OCI-LY1 (cell line): ENCODE measurements around the gene ASCL5.

ENCODE experiments used
- H2AFZ ChIP-seq: fragments of 200-600 bp; sonication (generic), shearing (Covaris generic); 2 replicates; pipeline ENCODE4 v1.6.0; 2014; ENCODE audit warnings: antibody characterized with exemption, mild to moderate bottlenecking, low read length
- H3F3A ChIP-seq: fragments of 200-600 bp; sonication (generic), shearing (Covaris generic); 2 replicates; pipeline ENCODE4 v1.6.0; 2014; ENCODE audit warnings: mild to moderate bottlenecking, antibody characterized with exemption, low read length, moderate library complexity; ENCODE audit not compliant: insufficient read depth
- H3K27ac ChIP-seq: fragments of 200-600 bp; sonication (generic); 2 replicates; pipeline ENCODE4 v1.5.1; 2014; ENCODE audit warnings: low read length, mixed run types, mild to moderate bottlenecking, low read depth; ENCODE audit not compliant: poor library complexity, severe bottlenecking
- H3K27me3 ChIP-seq: fragments of 200-600 bp; sonication (generic); 2 replicates; pipeline ENCODE4 v1.6.0; 2014; ENCODE audit warnings: antibody characterized with exemption, mild to moderate bottlenecking, low read length, moderate library complexity; ENCODE audit not compliant: insufficient read depth
- H3K36me3 ChIP-seq: fragments of 200-600 bp; sonication (generic); 2 replicates; pipeline ENCODE4 v1.6.1; 2014; ENCODE audit warnings: mild to moderate bottlenecking, antibody characterized with exemption, low read length, moderate library complexity, mixed read lengths; ENCODE audit not compliant: insufficient read depth
- H3K4me1 ChIP-seq: fragments of 200-600 bp; sonication (generic); 2 replicates; pipeline ENCODE4 v1.5.1; 2014; ENCODE audit warnings: mild to moderate bottlenecking, low read length, moderate library complexity; ENCODE audit not compliant: insufficient read depth, severe bottlenecking
- H3K4me2 ChIP-seq: fragments of 200-600 bp; sonication (generic), shearing (Covaris generic); 2 replicates; pipeline ENCODE4 v1.6.1; 2014; ENCODE audit warnings: low read length
- H3K4me3 ChIP-seq: fragments of 200-600 bp; sonication (generic); 2 replicates; pipeline ENCODE4 v1.5.1; 2014; ENCODE audit warnings: low read length, low read depth, mild to moderate bottlenecking, mixed read lengths; ENCODE audit not compliant: poor library complexity, severe bottlenecking
- H3K79me2 ChIP-seq: fragments of 200-600 bp; shearing (Covaris generic); 2 replicates; pipeline ENCODE4 v1.6.1; 2016; ENCODE audit warnings: mixed run types, low read length, mixed read lengths; ENCODE audit not compliant: insufficient read depth
- H3K9ac ChIP-seq: fragments of 200-600 bp; sonication (generic), shearing (Covaris generic); 2 replicates; pipeline ENCODE4 v1.6.1; 2014; ENCODE audit warnings: mild to moderate bottlenecking, low read length, mixed read lengths
- H3K9me2 ChIP-seq: fragments of 200-600 bp; sonication (generic), shearing (Covaris generic); 2 replicates; pipeline ENCODE4 v1.6.1; 2014; ENCODE audit warnings: low read depth, mild to moderate bottlenecking, low read length, mixed read lengths
- H3K9me3 ChIP-seq: fragments of 200-600 bp; shearing (Covaris generic); 2 replicates; pipeline ENCODE4 v1.6.1; 2014; ENCODE audit warnings: low read length, mixed read lengths
- H4K20me1 ChIP-seq: fragments of 200-600 bp; sonication (generic), shearing (Covaris generic); 2 replicates; pipeline ENCODE4 v1.6.0; 2016; ENCODE audit warnings: mild to moderate bottlenecking, low read length; ENCODE audit not compliant: insufficient read depth
- CTCF ChIP-seq: fragments of 200-600 bp; sonication (generic), shearing (Covaris generic); IDR thresholded peaks from 2 replicates; pipeline ENCODE4 v1.5.1; 2017; ENCODE audit warnings: mild to moderate bottlenecking, antibody characterized with exemption, low read length, moderate library complexity, mixed read lengths
- EZH2 ChIP-seq: fragments of 200-600 bp; sonication (generic), shearing (Covaris generic); IDR thresholded peaks from 2 replicates; pipeline ENCODE4 v1.8.0; 2017; ENCODE audit warnings: borderline replicate concordance, mixed run types, mild to moderate bottlenecking, antibody characterized with exemption, low read length, moderate library complexity, mixed read lengths

ASCL5 gene

GRCh38 chr1:201066986-201067385 is 60.0 kb downstream of the ASCL5 start:
- Histone ChIP-seq H3K9me2 (no peaks in the 10 kb centered on the region), H4K20me1 (no peaks in the 10 kb centered on the region), H3K4me3 (no peak overlapping the region), H3K9ac (no peak overlapping the region), H3K4me1 (no peaks in the 10 kb centered on the region), H3K79me2 (no peaks in the 10 kb centered on the region), H3K27ac (no peak overlapping the region), H3F3A (no peaks in the 10 kb centered on the region), H3K9me3 (no peaks in the 10 kb centered on the region), H3K4me2 (no peak overlapping the region), H3K36me3 (no peaks in the 10 kb centered on the region), H2AFZ (no peak overlapping the region), H3K27me3 (peaks cover 3% of the 10 kb centered on the region; the same call in 1 of the 2 replicates)
- TF ChIP-seq EZH2 (no peak), CTCF (no peak)

DNA sequence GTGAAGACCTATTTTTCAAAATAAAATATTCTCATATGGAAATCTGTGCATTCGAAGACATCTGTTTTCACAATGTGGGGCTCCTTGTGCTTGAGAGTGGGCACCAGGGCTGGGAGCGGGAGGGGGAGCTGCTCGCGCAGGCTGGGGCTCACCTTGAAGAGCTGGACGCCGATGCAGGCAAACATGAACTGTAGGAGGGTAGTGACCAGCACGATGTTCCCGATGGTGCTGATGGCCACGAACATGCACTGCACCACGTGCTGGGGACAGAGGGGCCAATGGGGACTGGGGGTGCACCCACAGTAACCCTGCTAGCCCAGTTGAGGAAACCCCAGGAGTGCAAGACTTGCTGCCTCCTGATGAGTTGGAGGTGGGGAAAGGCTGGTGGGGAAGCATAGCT is 61.3 kb downstream of the ASCL5 start:
- Histone ChIP-seq H3K4me2 (no peak overlapping the region), H3K79me2 (no peaks in the 10 kb centered on the region), H3K4me3 (no peak overlapping the region), H2AFZ (no peak overlapping the region), H3K9ac (no peak overlapping the region), H3K9me3 (no peaks in the 10 kb centered on the region), H3K9me2 (no peaks in the 10 kb centered on the region), H3K27ac (no peak overlapping the region), H3K4me1 (no peaks in the 10 kb centered on the region), H3F3A (no peaks in the 10 kb centered on the region), H4K20me1 (no peaks in the 10 kb centered on the region), H3K27me3 (peaks cover 8% of the 10 kb centered on the region; the same call in 1 of the 2 replicates), H3K36me3 (no peaks in the 10 kb centered on the region)
- TF ChIP-seq CTCF, result no peak
- no peak for TF ChIP-seq EZH2

DNA sequence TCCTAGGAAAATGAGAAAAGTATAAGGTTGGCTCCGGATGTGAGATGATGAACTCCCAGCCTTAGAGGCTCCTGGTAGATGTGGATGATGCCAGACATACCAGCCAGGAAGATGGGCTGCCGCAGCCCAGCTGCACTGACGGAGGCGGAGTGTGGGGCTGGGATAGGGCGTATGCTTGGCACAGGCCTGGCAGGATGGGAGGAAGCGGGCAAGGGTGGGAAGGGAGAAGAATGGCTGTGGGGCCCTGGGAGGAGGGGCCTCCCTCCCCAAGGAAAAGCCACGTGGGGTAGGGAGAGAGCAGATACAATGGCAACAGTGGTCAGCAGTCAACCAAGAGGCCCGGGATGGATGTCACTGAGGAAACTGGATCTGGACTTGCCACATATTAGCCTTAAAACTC is 62.2 kb downstream of the ASCL5 start:
- TF ChIP-seq EZH2 (no peak), CTCF (no peak)
- Histone ChIP-seq H3K27me3 (peaks cover 8% of the 10 kb centered on the region; the same call in 1 of the 2 replicates), H3K4me3 (no peak overlapping the region), H3K4me1 (no peaks in the 10 kb centered on the region), H3K36me3 (no peaks in the 10 kb centered on the region), H3K9me2 (no peaks in the 10 kb centered on the region), H4K20me1 (no peaks in the 10 kb centered on the region), H3K9ac (no peak overlapping the region), H3K79me2 (no peaks in the 10 kb centered on the region), H3K27ac (no peak overlapping the region), H3K9me3 (no peaks in the 10 kb centered on the region), H3K4me2 (no peak overlapping the region), H3F3A (no peaks in the 10 kb centered on the region), H2AFZ (no peak overlapping the region)
